ENCODE results near the gene DHDDS.

Gene DHDDS

DNA sequence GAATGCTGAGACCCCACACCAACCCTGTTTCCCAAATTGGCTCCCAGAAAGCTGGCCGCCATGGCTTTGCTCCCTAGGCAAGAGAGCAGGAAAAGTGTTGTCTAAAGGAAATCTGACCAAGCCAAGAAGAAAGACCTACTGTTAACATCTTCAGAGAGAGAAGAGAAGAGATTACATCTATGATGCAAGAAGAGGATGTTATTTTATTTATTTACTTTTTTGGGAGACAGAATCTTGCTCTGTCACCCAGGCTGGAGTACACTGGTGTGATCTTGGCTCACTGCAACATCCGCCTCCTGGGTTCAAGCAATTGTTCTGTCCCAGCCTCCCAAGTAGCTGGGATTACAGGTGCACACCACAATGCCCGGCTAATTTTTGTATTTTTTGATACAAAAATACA, 61.8 kb downstream of the DHDDS start:
- no peaks in the 10 kb centered on the region for H3K4me1 ChIP-seq (ENCODE audit: low read length)
- H3K27ac ChIP-seq (ENCODE audit: low read length), result no peak overlapping the region
- no peak overlapping the region for H3K4me3 ChIP-seq (ENCODE audit: low read length)
- H3F3A ChIP-seq (ENCODE audit: insufficient read depth, low read length), result no peaks in the 10 kb centered on the region
- no peak overlapping the region for H3K4me2 ChIP-seq (ENCODE audit: low read depth, low read length)
- H3K9ac ChIP-seq (ENCODE audit: low read length), result no peak overlapping the region
- no peaks in the 10 kb centered on the region for H4K20me1 ChIP-seq (ENCODE audit: insufficient read depth, low read length)
- no peaks in the 10 kb centered on the region for H3K79me2 ChIP-seq (ENCODE audit: low read length)
- H3K9me2 ChIP-seq (replicated peaks; ENCODE audit: insufficient read depth, low read length), result no peaks in the 10 kb centered on the region
- TF ChIP-seq EZH2 (optimal IDR thresholded peaks at IDR 0.05; ENCODE audit: low read depth, low read length), result no peak
- TF ChIP-seq EZH2phosphoT487 (IDR thresholded peaks at IDR 0.05; ENCODE audit: low read length), result no peak
- TF ChIP-seq, protein P1, sequence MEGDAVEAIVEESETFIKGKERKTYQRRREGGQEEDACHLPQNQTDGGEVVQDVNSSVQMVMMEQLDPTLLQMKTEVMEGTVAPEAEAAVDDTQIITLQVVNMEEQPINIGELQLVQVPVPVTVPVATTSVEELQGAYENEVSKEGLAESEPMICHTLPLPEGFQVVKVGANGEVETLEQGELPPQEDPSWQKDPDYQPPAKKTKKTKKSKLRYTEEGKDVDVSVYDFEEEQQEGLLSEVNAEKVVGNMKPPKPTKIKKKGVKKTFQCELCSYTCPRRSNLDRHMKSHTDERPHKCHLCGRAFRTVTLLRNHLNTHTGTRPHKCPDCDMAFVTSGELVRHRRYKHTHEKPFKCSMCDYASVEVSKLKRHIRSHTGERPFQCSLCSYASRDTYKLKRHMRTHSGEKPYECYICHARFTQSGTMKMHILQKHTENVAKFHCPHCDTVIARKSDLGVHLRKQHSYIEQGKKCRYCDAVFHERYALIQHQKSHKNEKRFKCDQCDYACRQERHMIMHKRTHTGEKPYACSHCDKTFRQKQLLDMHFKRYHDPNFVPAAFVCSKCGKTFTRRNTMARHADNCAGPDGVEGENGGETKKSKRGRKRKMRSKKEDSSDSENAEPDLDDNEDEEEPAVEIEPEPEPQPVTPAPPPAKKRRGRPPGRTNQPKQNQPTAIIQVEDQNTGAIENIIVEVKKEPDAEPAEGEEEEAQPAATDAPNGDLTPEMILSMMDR (IDR thresholded peaks at IDR 0.05; ENCODE audit: low read length), result no peak
- H3K27me3 ChIP-seq (replicated peaks; ENCODE audit: insufficient read depth, low read length), result no peaks in the 10 kb centered on the region
- H3K9me3 ChIP-seq (replicated peaks; ENCODE audit: insufficient read depth, low read length), result no peaks in the 10 kb centered on the region
- H2AFZ ChIP-seq (ENCODE audit: low read length), result no peak overlapping the region
- no peak for DNase-seq
- H3K36me3 ChIP-seq (replicated peaks; ENCODE audit: insufficient read depth, low read length), result no peaks in the 10 kb centered on the region

DNA sequence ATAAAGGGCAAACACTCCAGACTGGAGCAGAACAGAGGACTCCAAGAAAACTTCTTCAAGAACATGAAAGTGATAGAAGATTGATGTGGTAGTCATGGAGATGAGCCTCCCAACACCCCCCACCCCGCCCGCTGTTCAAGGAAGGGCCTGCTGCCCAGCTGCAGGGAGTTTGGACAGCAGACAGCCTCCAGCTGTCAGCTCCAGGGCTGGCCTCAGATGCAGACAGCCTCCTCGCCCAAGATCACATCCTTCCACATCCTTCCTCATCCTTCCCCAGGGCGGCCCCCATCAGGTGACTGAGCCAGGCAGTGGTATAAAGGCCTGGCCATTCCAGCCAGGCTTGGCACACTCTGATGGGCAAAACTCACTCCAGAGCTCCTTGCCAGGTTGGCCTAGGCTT, 64.7 kb downstream of the DHDDS start:
- no peak for DNase-seq
- H3K27me3 ChIP-seq (replicated peaks; ENCODE audit: insufficient read depth, low read length), result no peaks in the 10 kb centered on the region
- TF ChIP-seq, protein P1 (IDR thresholded peaks at IDR 0.05; ENCODE audit: low read length), result no peak
- TF ChIP-seq EZH2phosphoT487 (IDR thresholded peaks at IDR 0.05; ENCODE audit: low read length) (no peak), EZH2 (optimal IDR thresholded peaks at IDR 0.05; ENCODE audit: low read depth, low read length) (no peak)
- H3K4me1 ChIP-seq (ENCODE audit: low read length), result 0 out of 2 replicates have a peak, but pooled peaks cover 4% of the 10 kb centered on the region
- H3K9me3 ChIP-seq (replicated peaks; ENCODE audit: insufficient read depth, low read length), result no peaks in the 10 kb centered on the region
- H3F3A ChIP-seq (ENCODE audit: insufficient read depth, low read length), result peaks cover 10% of the 10 kb centered on the region; the same call in 1 of the 2 replicates
- H3K36me3 ChIP-seq (replicated peaks; ENCODE audit: insufficient read depth, low read length), result no peaks in the 10 kb centered on the region
- H3K27ac ChIP-seq (ENCODE audit: low read length), result no peak overlapping the region
- no peak overlapping the region for H3K9ac ChIP-seq (ENCODE audit: low read length)
- no peak overlapping the region for H3K4me2 ChIP-seq (ENCODE audit: low read depth, low read length)
- H4K20me1 ChIP-seq (ENCODE audit: insufficient read depth, low read length), result no peaks in the 10 kb centered on the region
- no peak overlapping the region for H2AFZ ChIP-seq (ENCODE audit: low read length)
- H3K4me3 ChIP-seq (ENCODE audit: low read length), result no peak overlapping the region
- H3K79me2 ChIP-seq (ENCODE audit: low read length), result no peaks in the 10 kb centered on the region
- no peaks in the 10 kb centered on the region for H3K9me2 ChIP-seq (replicated peaks; ENCODE audit: insufficient read depth, low read length)

DNA sequence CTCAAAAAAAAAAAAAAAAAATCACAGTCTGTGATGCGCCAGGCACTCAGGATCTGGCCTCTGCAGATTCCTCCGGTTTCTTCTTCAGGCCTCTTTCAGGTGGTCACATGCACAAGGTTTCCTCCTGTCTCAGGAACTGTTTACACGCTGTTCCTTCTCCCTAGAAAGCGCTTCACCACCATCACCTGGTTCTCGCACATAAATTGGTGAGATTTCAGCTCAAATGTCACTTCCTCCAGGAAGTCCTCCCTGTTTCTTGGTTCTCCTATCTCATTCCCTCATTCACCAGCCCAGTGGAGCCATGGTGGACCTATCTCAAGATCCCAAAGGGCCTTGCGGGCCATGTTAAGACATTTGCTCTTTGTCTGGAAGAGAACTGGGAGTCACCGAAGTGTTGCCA, 66.8 kb downstream of the DHDDS start:
- TF ChIP-seq, protein P1 (IDR thresholded peaks at IDR 0.05; ENCODE audit: low read length), result no peak
- TF ChIP-seq EZH2phosphoT487 (IDR thresholded peaks at IDR 0.05; ENCODE audit: low read length), result no peak
- no peak for TF ChIP-seq EZH2 (optimal IDR thresholded peaks at IDR 0.05; ENCODE audit: low read depth, low read length)
- Histone ChIP-seq H3F3A (ENCODE audit: insufficient read depth, low read length) (peaks cover 10% of the 10 kb centered on the region; the same call in 1 of the 2 replicates), H4K20me1 (ENCODE audit: insufficient read depth, low read length) (no peaks in the 10 kb centered on the region), H3K9ac (ENCODE audit: low read length) (no peak overlapping the region), H3K27ac (ENCODE audit: low read length) (no peak overlapping the region), H3K9me3 (replicated peaks; ENCODE audit: insufficient read depth, low read length) (no peaks in the 10 kb centered on the region), H3K4me1 (ENCODE audit: low read length) (0 out of 2 replicates have a peak, but pooled peaks cover 4% of the 10 kb centered on the region), H2AFZ (ENCODE audit: low read length) (no peak overlapping the region), H3K9me2 (replicated peaks; ENCODE audit: insufficient read depth, low read length) (no peaks in the 10 kb centered on the region), H3K79me2 (ENCODE audit: low read length) (no peaks in the 10 kb centered on the region), H3K27me3 (replicated peaks; ENCODE audit: insufficient read depth, low read length) (no peaks in the 10 kb centered on the region), H3K4me3 (ENCODE audit: low read length) (no peak overlapping the region), H3K36me3 (replicated peaks; ENCODE audit: insufficient read depth, low read length) (no peaks in the 10 kb centered on the region), H3K4me2 (ENCODE audit: low read depth, low read length) (no peak overlapping the region)
- no peak for DNase-seq

Measured in MM.1S (cell line).